ENCODE data around the gene CORO6. TPM values are rescaled to one million over a fixed set of nuclear protein-coding genes. Genes with fewer than 3 reads are reported as not detected.

The CORO6 gene
- total and polyA plus RNA-seq, 2 of the 13 experiments (the other 11 are each of a cell fraction or from before 2014, with no cell fraction given): 0.42 to 0.82 TPM

GRCh38 chr17:29621751-29622194 lies 939 bp downstream of the CORO6 start:
- intact Hi-C loops (cut with micrococcal nuclease; ENCODE audit: unreplicated experiment): loop anchor here (5.0 kb wide), 1 partner anchor 141 kb away; no protein-coding TSS in a partner anchor
- 3% methylated on average over 4 of the region's 8 CpGs for WGBS (ENCODE audit: low lambda C conversion rate)
- peaks cover 53% of the 10 kb centered on the region for H3K4me1 ChIP-seq (ENCODE audit: insufficient read depth, low read length)
- no peak overlapping the region for H3K9ac ChIP-seq (ENCODE audit: insufficient read depth, low read depth, low read length)
- peak overlapping the region; percentile 70 to 77 (median 75); a peak in 4 of 6 replicates for H3K4me3 ChIP-seq (replicated peaks in 1 of 3; ENCODE audit: insufficient read depth in 1 of 3, low read depth in 2 of 3, low read length in 3 of 3)
- FAIRE-seq (no peak), DNase-seq (ENCODE audit: low spot score) (no peak), ATAC-seq (no peak)
- in situ Hi-C loops (cut with HindIII; ENCODE audit: extremely low pct_ligation_motif_present, low pct_unique_long_range_greater_than_20kb): loop anchor here (10.0 kb wide), 1 partner anchor 153 kb away; no protein-coding TSS in a partner anchor
- H2AFZ ChIP-seq (ENCODE audit: low read length): no peak overlapping the region
- ChIA-PET POLR2A (no interaction called here), CTCF (ENCODE audit: low intra/inter-chr PET ratio, low total read pairs) (no interaction called here)
- no peaks in the 10 kb centered on the region for H4K20me1 ChIP-seq (ENCODE audit: insufficient read depth, low read length)
- H3K36me3 ChIP-seq (replicated peaks in 1 of 2; ENCODE audit: control insufficient read depth in 1 of 2, insufficient read depth in 2 of 2, low read length in 2 of 2): no peaks in the 10 kb centered on the region
- no peaks in the 10 kb centered on the region for H3K79me2 ChIP-seq (ENCODE audit: insufficient read depth, low read length)
- BruUV-seq (replicated peaks): no TSS peak
- peak overlapping the region; percentile 99 for H3K4me2 ChIP-seq (ENCODE audit: low read depth, low read length)
- peaks cover 4 to 49% of the 10 kb centered on the region in 2 experiments for H3K27me3 ChIP-seq (ENCODE audit: control insufficient read depth in 1 of 2, insufficient read depth in 2 of 2, low read length in 2 of 2)
- no peaks in the 10 kb centered on the region for H3K9me3 ChIP-seq (ENCODE audit: low read length)
- H3K27ac ChIP-seq (ENCODE audit: extremely low read length, insufficient read depth, low read length): no peak overlapping the region
- no peak for TF ChIP-seq TP53 (CRISPR knock-in tag; conservative IDR thresholded peaks at IDR 0.05)
- TF ChIP-seq ZFAT (CRISPR knock-in tag; conservative IDR thresholded peaks at IDR 0.05): no peak
- TF ChIP-seq ZFP41 (CRISPR knock-in tag; IDR thresholded peaks at IDR 0.05; ENCODE audit: borderline replicate concordance): no peak
- no peak for TF ChIP-seq EED (CRISPR knock-in tag; IDR thresholded peaks at IDR 0.05)
- TF ChIP-seq ZNF609 (CRISPR knock-in tag; IDR thresholded peaks at IDR 0.05; ENCODE audit: borderline replicate concordance): no peak
- TF ChIP-seq FOXM1 (CRISPR knock-in tag; IDR thresholded peaks at IDR 0.05): no peak
- no peak for TF ChIP-seq MEF2D (CRISPR knock-in tag; IDR thresholded peaks at IDR 0.05)
- TF ChIP-seq ZNF333 (CRISPR knock-in tag; IDR thresholded peaks at IDR 0.05; ENCODE audit: borderline replicate concordance): no peak
- no peak for TF ChIP-seq FIP1L1 (IDR thresholded peaks at IDR 0.05; ENCODE audit: borderline replicate concordance, insufficient read depth, low read depth, low read length)
- no peak for TF ChIP-seq HHEX (CRISPR knock-in tag; IDR thresholded peaks at IDR 0.05)
- no peak for TF ChIP-seq SRSF9 (IDR thresholded peaks at IDR 0.05; ENCODE audit: borderline replicate concordance, insufficient read depth, low read depth, low read length, poor library complexity, severe bottlenecking)
- TF ChIP-seq POLR2A (IDR thresholded peaks at IDR 0.05; ENCODE audit: insufficient read depth in 1 of 2, low read depth in 2 of 2, low read length in 2 of 2): no peak
- TF ChIP-seq, protein P1, sequence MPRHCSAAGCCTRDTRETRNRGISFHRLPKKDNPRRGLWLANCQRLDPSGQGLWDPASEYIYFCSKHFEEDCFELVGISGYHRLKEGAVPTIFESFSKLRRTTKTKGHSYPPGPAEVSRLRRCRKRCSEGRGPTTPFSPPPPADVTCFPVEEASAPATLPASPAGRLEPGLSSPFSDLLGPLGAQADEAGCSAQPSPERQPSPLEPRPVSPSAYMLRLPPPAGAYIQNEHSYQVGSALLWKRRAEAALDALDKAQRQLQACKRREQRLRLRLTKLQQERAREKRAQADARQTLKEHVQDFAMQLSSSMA (CRISPR knock-in tag; IDR thresholded peaks at IDR 0.05): no peak
- no peak for TF ChIP-seq CTCF (CRISPR knock-in tag; IDR thresholded peaks at IDR 0.05)
- no peak for TF ChIP-seq ZNF292 (CRISPR knock-in tag; IDR thresholded peaks at IDR 0.05; ENCODE audit: borderline replicate concordance, low read depth)
- TF ChIP-seq THRA (CRISPR knock-in tag; IDR thresholded peaks at IDR 0.05; ENCODE audit: borderline replicate concordance): no peak
- no peak for TF ChIP-seq SSRP1 (CRISPR knock-in tag; IDR thresholded peaks at IDR 0.05)
